NCI-H2081 treated with DMSO at 0.1 percent for 48 hours (cell line): ENCODE measurements around the gene KIRREL1.

Experiments used
- DNase-seq: peaks from one replicate; lab custom pipeline; 2025; lab: John Stamatoyannopoulos, UW

KIRREL1 gene

GRCh38 chr1:157993147-157993917 is at the start of gene KIRREL1:
TSS of gene KIRREL1 (plus strand) at chr1:157993645. CDS start at chr1:157993677, 32 bp downstream.
- no peak for DNase-seq

GRCh38 chr1:157944663-157945280 is 48.7 kb upstream of the KIRREL1 start:
- DNase-seq, result no peak

- DNase-seq, result no peak
Observed at GRCh38 chr1:157948312-157949073, 45.0 kb upstream of the KIRREL1 start.

- no peak for DNase-seq
Observed at GRCh38 chr1:157949074-157949354, 44.4 kb upstream of the KIRREL1 start.

- DNase-seq, result no peak
Observed at GRCh38 chr1:157951230-157951629, 42.2 kb upstream of the KIRREL1 start.

- DNase-seq, result no peak
Observed at GRCh38 chr1:157952601-157953000, 40.8 kb upstream of the KIRREL1 start.

- no peak for DNase-seq
Observed at GRCh38 chr1:157955221-157955620, 38.2 kb upstream of the KIRREL1 start.

- no peak for DNase-seq
Observed at GRCh38 chr1:157955857-157956256, 37.6 kb upstream of the KIRREL1 start.

GRCh38 chr1:157956732-157957131 is 36.7 kb upstream of the KIRREL1 start:
- DNase-seq, result no peak

- no peak for DNase-seq
Observed at GRCh38 chr1:157958263-157958662, 35.2 kb upstream of the KIRREL1 start.

GRCh38 chr1:157959750-157960149 is 33.7 kb upstream of the KIRREL1 start:
- no peak for DNase-seq

- no peak for DNase-seq
Observed at GRCh38 chr1:157960773-157961172, 32.7 kb upstream of the KIRREL1 start.

- no peak for DNase-seq
Observed at GRCh38 chr1:157961805-157962762, 31.4 kb upstream of the KIRREL1 start.

- peak; percentile 2 for DNase-seq
Observed at GRCh38 chr1:157963713-157964112, 29.7 kb upstream of the KIRREL1 start.

- DNase-seq, result no peak
Observed at GRCh38 chr1:157965584-157965983, 27.9 kb upstream of the KIRREL1 start.

- no peak for DNase-seq
Observed at GRCh38 chr1:157966031-157966537, 27.4 kb upstream of the KIRREL1 start.

GRCh38 chr1:157967205-157967604 is 26.2 kb upstream of the KIRREL1 start:
- DNase-seq, result no peak

GRCh38 chr1:157968508-157968907 is 24.9 kb upstream of the KIRREL1 start:
- no peak for DNase-seq

- no peak for DNase-seq
Observed at GRCh38 chr1:157968946-157969345, 24.5 kb upstream of the KIRREL1 start.

GRCh38 chr1:157969697-157970485 is 23.6 kb upstream of the KIRREL1 start:
- DNase-seq, result no peak

GRCh38 chr1:157971769-157972168 is 21.7 kb upstream of the KIRREL1 start:
- no peak for DNase-seq
